ENCODE data around the gene NECAB2. TPM values are rescaled to one million over a fixed set of nuclear protein-coding genes. Genes with fewer than 3 reads are reported as not detected.

The NECAB2 gene
- total and polyA plus RNA-seq, 2 experiments from 2014 or later = 1.6 to 5.1 TPM

DNA sequence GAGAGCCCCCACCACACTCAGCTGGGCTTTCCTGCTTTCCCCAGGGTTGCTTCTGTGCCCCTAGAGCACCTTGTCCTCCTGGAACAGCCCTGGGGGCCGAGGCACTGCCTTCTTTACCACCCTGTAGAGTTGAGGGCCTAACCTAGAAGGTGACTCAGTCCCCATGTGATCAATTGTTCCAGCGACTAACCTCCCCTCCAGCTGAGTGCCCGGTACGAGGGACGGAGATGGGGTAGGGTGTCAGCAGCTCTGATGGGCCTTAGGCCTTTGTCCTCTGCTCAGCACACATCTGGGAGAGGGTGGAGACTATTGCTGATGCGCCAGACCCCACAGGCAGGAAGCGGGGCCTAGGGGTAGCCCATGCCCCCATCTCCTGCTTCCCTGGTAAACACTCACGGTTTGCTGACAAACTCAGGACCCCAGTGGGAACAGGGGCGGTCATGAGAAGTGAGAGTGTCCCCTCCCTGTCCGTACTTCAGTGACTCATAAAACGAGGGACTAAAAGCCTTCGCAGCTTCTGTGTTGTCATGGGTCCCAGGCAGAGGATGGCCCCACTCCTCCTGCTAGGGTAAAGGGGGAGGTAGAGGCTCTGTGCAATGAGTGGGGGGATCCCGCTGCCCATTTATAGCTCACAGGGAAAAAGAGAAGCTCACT lies 33.1 kb downstream of the NECAB2 start:
- Histone ChIP-seq H3F3A (replicated peaks; ENCODE audit: low read depth) (no peaks in the 10 kb centered on the region), H3K27ac (ENCODE audit: low read depth) (no peak overlapping the region), H3K4me2 (no peak overlapping the region), H3K36me3 (ENCODE audit: insufficient read depth) (no peaks in the 10 kb centered on the region), H3K9me2 (ENCODE audit: insufficient read depth) (no peaks in the 10 kb centered on the region), H2AFZ (no peak overlapping the region; the same call in 1 of the 2 replicates), H3K4me3 (no peak overlapping the region), H3K4me1 (ENCODE audit: insufficient read depth) (no peaks in the 10 kb centered on the region), H3K79me2 (replicated peaks; ENCODE audit: insufficient read depth) (no peaks in the 10 kb centered on the region), H4K20me1 (replicated peaks; ENCODE audit: insufficient read depth) (no peaks in the 10 kb centered on the region), H3K27me3 (ENCODE audit: insufficient read depth) (no peaks in the 10 kb centered on the region)
- DNase-seq (ENCODE audit: low spot score) = no peak
- no peak; the same call in 2 of the 3 replicates for ATAC-seq
- Mint-ChIP-seq H3K4me3 (no peak overlapping the region), H3K4me1 (no peaks in the 10 kb centered on the region; the same call in 2 of the 3 replicates), H3K9me3 (no peaks in the 10 kb centered on the region), H3K27ac (no peak overlapping the region), H3K36me3 (ENCODE audit: low read depth) (no peaks in the 10 kb centered on the region), H3K27me3 (ENCODE audit: insufficient read depth, low read depth, poor library complexity) (peaks cover 7% of the 10 kb centered on the region)
- no peak for TF ChIP-seq ZNF462 (CRISPR knock-in tag; IDR thresholded peaks at IDR 0.05)
- TF ChIP-seq ZNF331 (CRISPR knock-in tag; IDR thresholded peaks at IDR 0.05; ENCODE audit: low read depth) = no peak
- no peak for TF ChIP-seq JUNB (IDR thresholded peaks at IDR 0.05; ENCODE audit: unreplicated experiment)
- TF ChIP-seq STAT1 (IDR thresholded peaks at IDR 0.05; ENCODE audit: unreplicated experiment) = no peak
- TF ChIP-seq ZNF114 (CRISPR knock-in tag; IDR thresholded peaks at IDR 0.05) = no peak
- TF ChIP-seq POLR2AphosphoS5 (IDR thresholded peaks at IDR 0.05; ENCODE audit: low read depth) = no peak
- no peak for TF ChIP-seq NANOG (IDR thresholded peaks at IDR 0.05; ENCODE audit: borderline replicate concordance)
- no peak for TF ChIP-seq EZH2 (IDR thresholded peaks at IDR 0.05; ENCODE audit: low read depth, unreplicated experiment)
- TF ChIP-seq, protein P1, sequence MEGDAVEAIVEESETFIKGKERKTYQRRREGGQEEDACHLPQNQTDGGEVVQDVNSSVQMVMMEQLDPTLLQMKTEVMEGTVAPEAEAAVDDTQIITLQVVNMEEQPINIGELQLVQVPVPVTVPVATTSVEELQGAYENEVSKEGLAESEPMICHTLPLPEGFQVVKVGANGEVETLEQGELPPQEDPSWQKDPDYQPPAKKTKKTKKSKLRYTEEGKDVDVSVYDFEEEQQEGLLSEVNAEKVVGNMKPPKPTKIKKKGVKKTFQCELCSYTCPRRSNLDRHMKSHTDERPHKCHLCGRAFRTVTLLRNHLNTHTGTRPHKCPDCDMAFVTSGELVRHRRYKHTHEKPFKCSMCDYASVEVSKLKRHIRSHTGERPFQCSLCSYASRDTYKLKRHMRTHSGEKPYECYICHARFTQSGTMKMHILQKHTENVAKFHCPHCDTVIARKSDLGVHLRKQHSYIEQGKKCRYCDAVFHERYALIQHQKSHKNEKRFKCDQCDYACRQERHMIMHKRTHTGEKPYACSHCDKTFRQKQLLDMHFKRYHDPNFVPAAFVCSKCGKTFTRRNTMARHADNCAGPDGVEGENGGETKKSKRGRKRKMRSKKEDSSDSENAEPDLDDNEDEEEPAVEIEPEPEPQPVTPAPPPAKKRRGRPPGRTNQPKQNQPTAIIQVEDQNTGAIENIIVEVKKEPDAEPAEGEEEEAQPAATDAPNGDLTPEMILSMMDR (conservative IDR thresholded peaks at IDR 0.05; ENCODE audit: low read depth in 2 of 2) = no peak
- TF ChIP-seq CREB1 (CRISPR knock-in tag; IDR thresholded peaks at IDR 0.05; ENCODE audit: low read depth) = no peak
- TF ChIP-seq ETS1 (IDR thresholded peaks at IDR 0.05) = no peak

Measured in GM23338 (cell line).